Stimulated activated CD4-positive, alpha-beta T cell treated with anti-CD3 and anti-CD28 coated beads, TNF-alpha, amount 100 ng/mL, for 1 hour (primary cell): ENCODE data around the gene FKBP7.
"Not testable (repeated sequence)": the region's sequence is repeated elsewhere in the genome, so short reads cannot be mapped to it uniquely, and the experiment has no call there.

ENCODE experiments used
- DNase-seq, 3 donors: peaks; one replicate each; pipeline ENCODE4 v3.0.0-alpha.2; 2020; ENCODE audit warnings: low read depth in 3 of 3, low spot score in 1 of 3

The FKBP7 gene

DNA sequence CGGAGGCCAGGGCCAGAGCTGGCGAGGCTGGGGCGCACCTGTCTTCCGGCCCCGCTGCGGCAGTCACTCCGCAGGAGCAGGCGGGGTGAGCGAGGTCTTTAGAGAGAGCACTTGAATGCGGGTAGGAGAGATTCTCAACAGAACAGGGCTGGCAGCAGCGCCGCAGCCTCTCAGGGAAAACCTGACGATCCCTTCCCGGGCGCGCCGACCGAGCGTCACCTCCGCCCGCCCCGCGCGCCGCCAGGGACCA lies 28.0 kb downstream of the FKBP7 start:
- no peak for DNase-seq

DNA sequence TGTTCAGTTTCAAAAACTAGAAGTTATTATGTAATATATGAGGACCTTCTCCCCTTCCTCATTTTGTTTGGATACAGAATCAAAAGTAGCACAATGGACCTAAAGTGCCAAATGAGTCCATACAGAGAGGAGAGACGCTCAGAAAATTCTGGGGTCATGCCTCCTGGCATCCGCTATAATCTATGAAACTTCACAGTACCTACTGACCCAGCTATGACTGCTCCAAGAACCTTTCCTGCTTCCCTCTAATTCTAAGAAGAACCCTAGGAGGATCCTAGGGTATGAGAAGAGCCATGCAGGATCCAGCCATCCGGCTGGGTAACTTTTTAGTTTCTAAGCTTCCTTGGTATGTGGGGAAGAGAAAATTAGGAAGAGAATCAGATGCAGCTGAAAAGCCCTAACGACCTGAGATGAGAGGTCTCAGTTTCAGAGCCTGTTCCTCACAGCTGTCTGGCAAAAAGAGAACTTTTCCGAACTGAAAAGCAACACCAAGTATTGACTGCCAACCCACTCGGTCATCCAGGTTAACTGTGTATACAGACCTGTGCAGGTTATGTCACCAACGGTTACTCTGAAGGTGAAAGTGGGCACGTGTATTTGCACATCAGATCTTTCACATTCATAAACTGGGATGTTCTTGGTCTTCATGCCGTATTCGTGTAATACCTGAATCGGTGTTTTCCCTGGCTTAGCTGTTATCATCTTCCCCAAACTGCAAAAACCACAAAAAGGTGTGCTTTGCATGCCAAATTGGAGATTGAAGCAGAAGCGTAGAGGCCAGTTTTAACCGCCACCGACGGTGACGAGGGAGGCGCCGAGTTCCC lies 28.5 kb downstream of the FKBP7 start:
- DNase-seq, result no peak

DNA sequence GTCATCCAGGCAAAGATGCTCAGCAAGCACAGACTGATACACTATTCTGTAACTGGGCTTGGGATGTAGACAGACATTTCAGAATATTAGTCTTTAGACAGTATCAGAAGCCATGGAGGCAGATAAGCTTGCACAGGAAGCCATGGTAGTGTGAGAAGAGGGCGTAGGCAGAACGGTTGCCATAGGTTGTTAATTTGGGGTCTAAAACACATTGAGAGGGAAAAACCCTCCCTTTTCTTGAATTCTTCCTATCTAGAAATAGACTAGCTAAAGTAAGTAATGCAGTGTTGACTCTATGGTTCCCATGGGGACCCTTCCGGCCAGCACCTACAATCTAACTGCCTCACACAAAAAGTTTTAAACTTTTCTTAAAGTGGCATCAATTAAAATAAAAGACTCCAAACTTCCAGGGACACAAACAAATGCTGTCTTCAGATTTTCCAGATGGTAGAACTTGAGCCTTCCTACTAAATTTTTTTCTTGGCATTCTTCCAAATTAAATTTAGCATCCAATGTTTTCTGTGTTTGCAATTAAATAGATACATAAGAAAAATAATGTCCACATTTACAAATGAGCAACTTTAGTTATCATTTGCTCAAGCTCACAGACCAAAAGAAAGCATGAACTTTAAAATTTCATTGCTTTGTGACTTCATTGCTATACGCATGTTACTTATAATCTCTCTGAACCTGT lies 29.3 kb downstream of the FKBP7 start:
- no peak for DNase-seq

GRCh38 chr2:178441426-178441825 lies 37.0 kb downstream of the FKBP7 start:
- DNase-seq, result no peak

- no peak for DNase-seq
Measured at GRCh38 chr2:178436662-178437061, 41.7 kb downstream of the FKBP7 start.

GRCh38 chr2:178429336-178429735 lies 49.1 kb downstream of the FKBP7 start:
- DNase-seq, result no peak

DNA sequence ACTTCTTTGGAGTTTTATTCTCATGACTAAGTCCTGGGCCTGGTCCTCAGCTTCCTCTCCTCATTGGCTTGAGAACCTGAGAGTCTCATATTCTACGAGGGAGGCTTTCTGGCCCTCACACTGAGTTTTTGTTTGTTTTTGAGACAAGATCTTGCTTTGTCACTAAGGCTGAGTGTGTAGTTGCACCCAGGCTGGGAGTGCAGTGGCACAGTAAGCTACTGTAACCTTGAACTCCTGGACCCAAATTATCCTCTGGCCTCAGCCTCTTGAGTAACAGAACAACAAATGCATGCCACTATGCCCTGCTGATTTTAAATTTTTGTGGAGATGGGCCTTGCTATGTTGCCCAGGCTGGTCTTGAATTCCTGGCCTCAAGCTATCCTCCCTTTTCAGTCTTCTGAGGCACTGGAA lies 50.0 kb downstream of the FKBP7 start:
- no peak for DNase-seq

DNA sequence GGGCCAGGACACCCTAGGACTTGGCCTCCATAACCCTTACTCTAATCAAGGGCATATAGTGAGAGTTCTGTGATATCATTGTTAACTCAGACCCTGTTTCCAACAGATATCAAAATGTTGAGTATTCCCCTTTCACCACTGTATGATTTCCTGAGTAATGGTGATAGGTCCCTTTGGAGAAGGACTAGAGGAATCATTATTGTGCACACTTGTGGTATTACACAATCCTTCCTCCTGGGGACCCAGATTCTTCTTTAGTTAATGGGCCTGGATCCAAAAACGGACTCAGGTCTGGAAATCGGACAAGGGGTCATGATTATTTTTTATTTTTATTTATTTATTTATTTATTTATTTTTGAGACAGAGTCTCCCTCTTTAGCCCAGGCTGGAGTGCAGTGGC lies 50.9 kb downstream of the FKBP7 start:
- DNase-seq, result no peak

DNA sequence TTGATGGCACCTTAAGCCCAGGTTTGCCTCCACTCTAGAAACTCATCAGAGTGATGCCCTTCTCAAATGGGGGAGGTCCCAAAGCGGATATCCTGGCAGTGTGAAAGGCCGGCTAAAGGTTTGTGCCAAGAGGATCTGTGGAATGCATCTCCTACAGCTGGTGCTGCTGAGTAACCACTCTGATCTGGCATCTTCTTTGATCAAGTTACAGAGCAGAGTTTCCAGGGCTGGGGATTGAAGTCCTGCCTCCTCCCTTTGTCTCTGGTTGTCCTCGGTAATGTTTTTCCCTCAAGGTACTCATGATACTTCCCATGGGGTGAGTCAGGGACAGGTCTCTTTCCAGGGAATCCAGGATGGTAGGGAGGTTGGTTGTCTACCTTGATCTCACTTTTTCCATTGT lies 52.0 kb downstream of the FKBP7 start:
- DNase-seq, result no peak

DNA sequence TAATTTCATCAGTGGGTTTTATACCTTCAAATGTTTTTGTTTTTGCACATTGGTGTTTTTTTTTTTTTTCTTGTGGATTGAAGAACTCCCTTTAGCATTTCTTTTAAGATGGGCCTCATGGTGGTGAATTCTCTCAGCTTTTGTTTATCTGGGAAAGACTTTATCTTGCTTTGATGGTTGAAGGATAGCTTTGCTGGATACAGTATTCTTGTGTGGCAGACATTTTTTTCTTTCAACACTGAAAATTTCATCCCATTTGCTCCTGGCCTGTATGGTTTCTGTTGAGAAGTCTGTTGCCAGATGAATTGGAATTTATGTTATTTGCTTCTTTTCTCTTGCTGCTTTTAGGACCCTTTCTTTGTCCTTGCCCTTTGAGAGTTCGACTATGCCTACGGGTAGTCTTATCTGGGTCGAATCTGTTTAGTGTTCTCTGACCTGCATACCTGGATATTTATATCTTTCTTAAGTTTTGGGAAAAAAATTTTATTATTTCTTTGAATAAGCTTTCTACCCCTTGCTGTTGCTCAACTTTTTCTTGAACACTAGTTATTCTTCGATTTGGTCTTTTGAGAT lies 53.1 kb downstream of the FKBP7 start:
- DNase-seq, result no peak

- not testable (repeated sequence) for DNase-seq
Measured at GRCh38 chr2:178423746-178424145, 54.7 kb downstream of the FKBP7 start.

DNA sequence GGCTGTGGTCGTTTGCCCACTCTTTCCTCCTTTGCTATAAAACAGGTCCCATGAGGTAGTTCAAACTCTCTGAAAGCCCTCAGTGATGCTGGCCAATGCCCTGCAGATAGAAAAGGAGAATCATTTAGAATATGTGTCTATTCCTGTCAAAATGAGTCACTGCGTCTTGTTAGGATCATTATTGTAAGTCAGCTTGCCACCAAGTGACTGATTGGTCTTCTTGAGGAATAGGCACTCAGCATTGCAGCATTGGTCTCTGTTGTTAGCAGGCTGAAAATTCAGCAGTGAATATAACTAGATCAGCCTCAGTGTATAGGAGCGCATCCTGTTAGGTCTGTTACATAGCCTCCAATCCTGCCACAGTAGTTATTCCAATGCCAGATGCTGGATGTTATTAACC lies 56.3 kb downstream of the FKBP7 start:
- DNase-seq, result no peak

- DNase-seq, result no peak
Measured at GRCh38 chr2:178420463-178420999, 57.9 kb downstream of the FKBP7 start.

GRCh38 chr2:178419123-178419522 lies 59.3 kb downstream of the FKBP7 start:
- no peak for DNase-seq

DNA sequence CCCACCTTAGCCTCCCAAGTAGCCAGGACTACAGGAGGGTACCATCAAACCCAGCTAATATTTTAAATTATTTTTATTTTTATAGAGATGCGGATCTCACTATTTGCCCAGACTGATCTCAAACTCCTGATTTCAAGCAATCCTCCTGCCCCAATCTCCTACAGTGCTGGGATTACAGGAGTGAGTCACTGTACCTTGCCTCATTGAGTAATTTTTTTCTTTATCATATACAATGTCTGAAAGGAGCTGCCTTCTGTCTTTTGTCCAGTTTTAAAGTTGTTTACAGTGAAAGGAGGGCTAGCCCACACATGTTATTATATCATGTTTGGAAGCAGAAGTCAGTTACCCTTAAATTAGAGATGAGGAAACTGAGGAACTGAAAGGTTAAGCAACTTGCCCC lies 60.0 kb downstream of the FKBP7 start:
- no peak for DNase-seq

- DNase-seq, result no peak
Measured at GRCh38 chr2:178417916-178418315, 60.5 kb downstream of the FKBP7 start.

DNA sequence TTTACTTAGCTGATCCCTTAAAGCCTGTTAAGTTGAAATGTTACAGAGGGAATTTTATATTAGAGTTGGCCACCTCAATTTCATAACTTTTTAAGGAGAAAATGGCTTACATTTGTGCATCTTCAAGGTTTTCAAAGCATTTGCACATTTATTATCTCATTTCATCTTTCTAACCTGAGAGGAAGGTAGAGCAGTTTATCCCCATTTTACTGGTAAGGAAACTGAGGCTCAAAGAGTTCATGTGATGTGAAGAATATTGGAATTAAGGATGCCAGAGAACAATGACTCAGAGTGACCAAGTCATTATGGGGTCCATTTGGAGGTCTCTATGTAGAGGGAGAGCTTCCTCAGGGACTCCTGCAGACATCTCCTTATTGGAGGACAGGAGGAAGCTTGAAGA lies 62.4 kb downstream of the FKBP7 start:
- no peak for DNase-seq

- peak; percentile 38 to 47 (median 43) for DNase-seq
Measured at GRCh38 chr2:178414266-178415247, 63.8 kb downstream of the FKBP7 start.
